Glomerular visceral epithelial cell (primary cell): ENCODE measurements around the gene TECRL.

Source experiments
- DNase-seq: peaks from one replicate; pipeline ENCODE4 v3.0.0-alpha.2; 2016; ENCODE audit errors: extremely low spot score

Gene TECRL, protein sequence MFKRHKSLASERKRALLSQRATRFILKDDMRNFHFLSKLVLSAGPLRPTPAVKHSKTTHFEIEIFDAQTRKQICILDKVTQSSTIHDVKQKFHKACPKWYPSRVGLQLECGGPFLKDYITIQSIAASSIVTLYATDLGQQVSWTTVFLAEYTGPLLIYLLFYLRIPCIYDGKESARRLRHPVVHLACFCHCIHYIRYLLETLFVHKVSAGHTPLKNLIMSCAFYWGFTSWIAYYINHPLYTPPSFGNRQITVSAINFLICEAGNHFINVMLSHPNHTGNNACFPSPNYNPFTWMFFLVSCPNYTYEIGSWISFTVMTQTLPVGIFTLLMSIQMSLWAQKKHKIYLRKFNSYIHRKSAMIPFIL

DNA sequence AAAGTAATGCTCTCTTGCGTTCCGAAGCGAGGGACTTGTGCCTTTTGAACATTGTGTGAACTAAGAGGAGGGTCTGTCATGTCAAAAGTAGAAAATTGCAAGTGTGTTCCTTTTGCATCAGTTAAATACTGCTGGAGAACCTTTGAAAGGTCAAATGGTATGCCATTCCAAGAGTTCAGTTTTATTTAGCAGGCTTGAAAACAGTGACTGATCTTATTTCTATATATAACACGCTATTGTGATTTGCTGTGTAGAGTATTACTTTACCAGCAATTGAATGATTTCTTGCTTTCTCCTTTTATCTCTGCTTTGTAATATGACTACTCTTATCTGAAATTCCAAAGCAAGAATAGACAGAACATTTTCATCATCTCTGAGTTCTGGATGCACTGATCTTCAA, at the start of gene TECRL:
TSS of gene TECRL (minus strand) at position 151 of the 400 bp plus-strand sequence. CDS start at position 52, 99 bp downstream.
- DNase-seq = no peak

- DNase-seq = no peak
These were observed 23.4 kb upstream of the TECRL start for GRCh38 chr4:64432674-64433073.

- DNase-seq = no peak
These were observed 21.7 kb upstream of the TECRL start for GRCh38 chr4:64430933-64431332.

DNA sequence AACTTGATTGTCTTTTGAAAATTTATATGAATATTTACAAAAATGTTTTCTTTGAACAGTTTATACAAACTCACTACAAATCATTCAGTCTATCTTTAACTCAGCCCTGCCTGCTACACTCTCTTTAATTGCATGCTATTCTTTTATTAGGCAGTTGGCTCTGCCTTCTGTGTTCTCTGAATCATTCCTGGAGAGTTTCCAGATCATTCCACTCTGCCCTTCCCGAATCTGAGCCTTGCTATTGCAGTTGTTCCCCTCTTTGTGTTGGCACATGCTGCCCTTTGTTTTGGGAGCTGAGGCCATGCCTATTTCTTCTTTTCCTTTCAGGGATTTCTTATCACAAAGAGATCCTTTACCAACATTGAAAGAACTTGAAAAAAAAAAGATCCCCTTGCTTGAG, 8.7 kb upstream of the TECRL start:
- peak; percentile 16 for DNase-seq

DNA sequence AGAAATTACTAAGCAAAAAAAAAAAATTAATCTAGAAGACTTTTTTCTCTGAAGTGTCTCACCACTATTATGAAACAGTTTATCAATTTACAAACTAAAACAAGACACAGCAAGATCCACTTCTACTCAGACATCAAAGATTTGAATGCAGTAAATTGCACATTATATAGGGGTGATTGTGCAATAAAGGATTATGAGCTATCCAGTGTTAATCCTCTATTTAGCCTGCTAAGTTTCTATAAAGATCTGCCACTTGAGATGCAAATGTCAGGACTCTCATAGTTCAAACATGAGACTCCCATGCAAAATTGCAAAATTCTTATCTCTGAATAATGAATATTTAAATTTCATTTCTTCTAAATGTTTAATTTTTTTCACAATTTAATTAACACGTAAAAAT, 2.2 kb downstream of the TECRL start:
- no peak for DNase-seq

DNA sequence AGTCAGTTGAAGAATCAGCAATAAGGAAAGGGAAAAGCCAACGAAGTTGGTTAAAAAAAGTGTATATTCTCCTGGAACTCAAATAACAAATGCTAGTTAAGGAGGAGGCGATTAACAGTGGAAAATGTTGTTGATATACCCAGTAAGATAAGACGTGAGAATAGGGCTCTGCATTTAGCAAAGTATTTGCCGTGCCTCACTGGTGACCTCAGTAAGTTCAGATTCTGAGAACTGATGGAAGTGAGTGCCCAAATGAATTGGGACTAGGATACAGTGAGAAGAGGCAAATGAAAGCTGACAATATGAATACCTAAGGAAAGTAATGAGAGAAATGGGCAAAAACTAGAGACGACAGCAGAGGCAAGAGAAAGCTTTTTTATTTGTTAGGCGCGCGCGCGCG, 3.5 kb downstream of the TECRL start:
- DNase-seq = no peak

DNA sequence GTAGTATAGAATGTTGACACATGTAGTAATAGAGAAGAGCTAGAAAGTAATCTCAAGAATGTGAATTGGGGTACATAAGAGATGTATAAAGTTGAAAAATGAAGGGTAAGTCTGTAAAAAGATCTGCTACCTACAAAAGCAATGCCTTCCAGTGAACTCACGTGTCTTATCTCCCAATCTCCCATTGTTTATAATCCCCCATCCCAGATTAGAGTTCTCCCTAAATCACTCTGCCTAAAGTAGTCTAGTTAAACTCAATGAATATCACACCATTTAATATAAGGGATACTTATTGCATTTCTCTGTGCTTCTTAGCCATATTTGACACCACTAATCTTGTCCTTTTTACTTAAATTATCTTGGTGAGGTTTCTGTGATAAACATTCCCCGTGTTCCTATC, 6.6 kb downstream of the TECRL start:
- no peak for DNase-seq

DNA sequence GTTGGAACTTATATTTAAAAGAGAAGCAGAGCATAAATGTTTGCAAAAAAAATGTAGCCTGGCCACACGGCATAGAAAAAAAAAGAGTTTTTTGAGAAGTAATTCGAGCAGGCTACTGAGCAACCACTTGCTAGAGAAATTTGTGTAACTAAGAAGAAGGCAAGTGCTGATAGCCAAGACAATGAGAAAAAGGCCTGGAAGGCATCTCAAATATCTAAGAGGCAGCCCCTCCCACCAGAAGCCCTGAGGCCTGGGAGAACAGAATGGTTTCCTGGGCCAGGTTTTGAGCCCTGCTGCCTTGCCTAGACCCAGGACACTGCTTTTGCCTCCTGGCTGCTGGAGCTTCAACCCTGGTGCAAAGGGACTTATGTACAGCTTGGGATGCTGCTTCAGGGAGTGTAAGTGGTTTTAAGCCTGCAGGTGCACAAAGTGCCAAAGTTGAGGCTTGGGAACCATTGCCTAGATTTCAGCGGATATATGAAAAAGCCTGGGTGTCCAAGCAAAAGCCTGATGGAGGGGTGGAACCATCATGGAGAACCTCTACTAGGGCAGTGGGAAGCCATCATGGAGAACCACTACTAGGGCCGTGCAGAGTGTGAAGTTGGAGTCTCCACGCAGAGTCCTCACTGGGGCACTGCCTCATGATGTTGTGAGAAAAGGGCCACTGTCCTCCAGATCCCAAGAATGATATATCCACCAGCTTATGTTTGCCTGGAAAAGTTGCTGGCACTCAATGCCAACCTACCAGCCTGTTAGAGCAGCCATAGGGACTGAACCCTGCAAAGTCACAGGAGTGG, 9.7 kb downstream of the TECRL start:
- DNase-seq = no peak

- DNase-seq = no peak
These were observed 14.8 kb downstream of the TECRL start for GRCh38 chr4:64394469-64394868.

GRCh38 chr4:64388252-64388651, 21.0 kb downstream of the TECRL start:
- no peak for DNase-seq

DNA sequence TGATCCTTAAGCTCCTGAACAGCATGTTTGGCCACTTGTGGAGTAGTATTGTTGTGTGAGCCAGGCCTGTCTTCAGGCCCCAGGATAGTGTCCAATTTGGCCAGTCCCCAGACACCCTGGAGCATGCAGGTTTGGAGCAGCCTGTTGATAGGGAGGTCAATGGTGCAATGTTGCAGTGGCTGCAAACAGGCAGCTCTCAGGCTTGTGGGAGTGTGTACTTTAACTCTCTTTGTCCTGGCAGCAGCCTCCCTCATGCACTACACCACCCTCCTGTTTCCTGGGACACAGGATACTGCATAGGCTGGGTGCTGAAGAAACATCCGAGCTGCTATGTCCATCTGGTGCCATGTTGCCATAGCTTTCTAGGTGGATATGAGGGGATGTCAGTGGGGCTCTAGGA, 24.0 kb downstream of the TECRL start:
- no peak for DNase-seq

DNA sequence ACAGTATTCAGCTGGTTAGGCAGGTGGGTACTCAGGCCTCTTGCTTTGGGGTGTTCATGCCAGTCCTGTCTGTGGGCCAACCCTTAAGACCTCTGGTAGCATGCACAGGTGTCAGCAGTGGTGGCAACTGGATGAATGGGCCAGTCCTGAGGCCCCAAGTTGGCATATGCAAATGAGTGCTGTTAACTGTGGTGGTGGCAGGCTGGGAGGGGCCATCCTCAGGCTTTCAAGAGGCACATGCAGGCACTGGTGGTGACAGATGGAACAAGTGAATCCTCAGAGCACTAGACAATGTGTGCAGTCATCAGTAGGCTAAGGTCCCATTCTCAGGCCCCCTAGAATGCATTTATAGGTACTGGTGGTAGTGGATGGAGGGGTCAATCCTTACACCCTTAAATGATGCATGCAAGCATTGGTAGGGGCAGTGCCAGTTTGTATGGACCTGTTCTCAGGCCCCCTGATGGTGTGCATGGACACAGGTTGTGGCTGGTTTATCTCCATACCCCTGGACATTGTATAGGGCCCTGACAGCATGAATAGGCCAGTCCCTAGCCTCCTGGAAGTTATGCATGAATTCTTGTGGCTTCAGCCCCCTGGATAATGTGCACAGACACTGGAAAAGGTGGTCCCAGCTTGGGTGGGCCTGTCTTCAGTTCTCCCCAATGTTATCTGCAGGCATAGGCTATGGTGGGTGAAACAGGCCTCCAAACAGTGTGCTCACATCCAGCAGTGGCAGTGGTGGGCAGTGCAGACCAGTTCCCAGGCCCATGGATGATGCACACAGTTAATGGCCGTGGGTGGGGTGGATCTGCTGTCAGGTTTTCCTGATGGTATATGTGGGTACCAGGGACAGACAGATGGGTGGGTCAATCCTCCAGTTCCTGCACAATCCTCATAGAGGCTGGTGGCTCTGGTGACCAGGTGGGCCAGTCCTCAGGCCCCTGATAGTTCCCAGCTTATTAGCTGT, 24.7 kb downstream of the TECRL start:
- no peak for DNase-seq

GRCh38 chr4:64368741-64369140, 40.5 kb downstream of the TECRL start:
- no peak for DNase-seq

DNA sequence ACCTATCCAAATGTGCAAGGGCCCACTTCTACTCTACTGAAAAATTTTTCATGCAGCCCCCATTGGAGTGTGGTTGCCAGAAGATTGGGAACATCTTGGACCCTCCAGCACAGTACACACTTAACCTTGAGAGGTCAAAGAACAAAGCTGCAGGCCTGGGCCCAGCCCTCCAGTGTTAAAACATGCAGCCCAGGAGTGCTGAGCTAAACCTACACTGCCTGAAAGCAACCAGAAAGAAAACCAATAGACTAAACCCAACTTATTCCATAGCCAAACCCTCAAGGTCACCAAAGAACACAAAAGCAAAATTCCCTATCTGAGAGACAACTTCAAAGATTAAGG, 47.9 kb downstream of the TECRL start:
- DNase-seq = no peak

- DNase-seq = no peak
These were observed 48.4 kb downstream of the TECRL start for GRCh38 chr4:64360664-64361398.

GRCh38 chr4:64359489-64359888, 49.8 kb downstream of the TECRL start:
- DNase-seq = no peak

DNA sequence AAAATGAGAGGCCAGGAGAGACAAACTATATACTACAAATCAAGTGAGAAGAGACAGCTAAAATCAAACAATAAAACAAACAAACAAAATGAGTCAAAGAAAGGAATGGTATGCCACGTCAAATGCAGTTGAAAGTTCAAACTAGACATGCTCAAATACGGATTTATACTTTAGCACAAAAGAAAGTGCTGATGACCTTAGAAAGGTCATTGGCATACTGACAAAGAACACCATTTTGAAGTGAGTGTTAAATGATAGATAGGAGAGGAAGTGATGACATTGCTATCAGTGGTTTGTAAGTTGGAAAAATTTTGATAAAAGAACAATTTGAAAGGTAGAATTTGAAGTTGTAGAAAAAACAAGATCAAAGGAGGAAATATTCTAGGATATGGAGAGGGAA, 55.3 kb downstream of the TECRL start:
- no peak for DNase-seq

DNA sequence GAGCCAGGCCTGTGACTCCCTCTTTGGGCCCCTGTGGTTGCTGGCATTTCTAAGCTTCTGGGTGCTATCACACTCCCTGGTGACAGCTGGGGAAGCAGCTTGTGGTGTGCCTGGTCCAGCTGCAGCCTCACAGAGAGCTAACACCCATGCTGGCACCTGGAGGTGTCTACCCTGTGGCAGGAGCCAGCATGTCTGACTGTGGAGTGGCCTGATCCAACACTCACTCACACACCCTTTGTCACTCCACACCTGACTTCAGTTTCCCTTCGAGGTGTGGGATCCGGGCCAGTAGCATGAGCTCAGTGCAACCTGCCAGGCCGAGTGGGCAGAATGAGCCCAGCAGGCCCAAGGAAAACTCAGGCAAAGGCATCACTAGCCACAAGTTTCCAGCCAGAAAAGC, 67.5 kb downstream of the TECRL start:
- DNase-seq = no peak

GRCh38 chr4:64340218-64341110, 68.8 kb downstream of the TECRL start:
- DNase-seq = no peak

- no peak for DNase-seq
These were observed 74.3 kb downstream of the TECRL start for GRCh38 chr4:64334964-64335363.
